Neural cell (in vitro differentiated cells): Measurements from ENCODE around the gene MICALL1. TPM values are rescaled to one million over a fixed set of nuclear protein-coding genes. Genes with fewer than 3 reads are reported as not detected.

Experiments
- H2AFZ ChIP-seq: fragments of 200-600, 300-800 bp; sonication (generic), shearing (Covaris generic); 2 replicates; pipeline ENCODE4 v1.6.0; 2014; ENCODE audit warnings: low read depth, mild to moderate bottlenecking, antibody characterized with exemption, low read length, moderate library complexity
- H3F3A ChIP-seq: fragments of 200-600 bp; shearing (Covaris generic); 2 replicates; pipeline ENCODE4 v1.6.1; 2016; ENCODE audit warnings: mild to moderate bottlenecking, moderate library complexity, mixed read lengths, antibody characterized with exemption, low read length; ENCODE audit not compliant: insufficient read depth, poor library complexity, severe bottlenecking
- H3K27ac ChIP-seq: fragments of 200-600, 300-800 bp; sonication (generic), shearing (Covaris generic); 2 replicates; pipeline ENCODE4 v1.5.1; 2014; ENCODE audit warnings: mild to moderate bottlenecking, low read length, moderate library complexity
- H3K27me3 ChIP-seq: fragments of 300-800, 200-600 bp; sonication (generic), shearing (Covaris generic); 2 replicates; pipeline ENCODE4 v1.6.0; 2014; ENCODE audit warnings: mild to moderate bottlenecking, low read depth, low read length, moderate library complexity; ENCODE audit not compliant: insufficient read depth
- H3K36me3 ChIP-seq: fragments of 300-800, 200-600 bp; sonication (generic), shearing (Covaris generic); 2 replicates; pipeline ENCODE4 v1.5.1; 2014; ENCODE audit warnings: mild to moderate bottlenecking, antibody characterized with exemption, low read length, moderate library complexity; ENCODE audit not compliant: insufficient read depth
- H3K4me2 ChIP-seq: fragments of 300-800, 200-600 bp; sonication (generic), shearing (Covaris generic); 2 replicates; pipeline ENCODE4 v1.6.0; 2014; ENCODE audit warnings: mild to moderate bottlenecking, low read length
- H3K4me3 ChIP-seq: fragments of 300-800, 200-600 bp; sonication (generic), shearing (Covaris generic); 2 replicates; pipeline ENCODE4 v1.5.1; 2014; ENCODE audit warnings: mild to moderate bottlenecking, low read length, moderate library complexity
- H3K79me2 ChIP-seq: fragments of 200-600 bp; shearing (Covaris generic); replicated peaks from 2 replicates; pipeline ENCODE4 v1.6.0; 2014; ENCODE audit warnings: mild to moderate bottlenecking, low read length, moderate library complexity; ENCODE audit not compliant: insufficient read depth
- H3K9ac ChIP-seq: fragments of 300-800, 200-600 bp; sonication (generic), shearing (Covaris generic); 2 replicates; pipeline ENCODE4 v1.6.1; 2016; ENCODE audit warnings: mild to moderate bottlenecking, low read length, mixed read lengths
- H3K9me2 ChIP-seq: fragments of 200-600 bp; shearing (Covaris generic); 2 replicates; pipeline ENCODE4 v1.6.1; 2016; ENCODE audit warnings: mild to moderate bottlenecking, low read length, mixed read lengths; ENCODE audit not compliant: insufficient read depth
- H3K9me3 ChIP-seq: fragments of 200-600, 300-800 bp; sonication (generic), shearing (Covaris generic); 2 replicates; pipeline ENCODE4 v1.6.1; 2016; ENCODE audit warnings: mild to moderate bottlenecking, mixed run types, low read length, moderate library complexity, mixed read lengths
- H4K20me1 ChIP-seq: fragments of 200-600 bp; shearing (Covaris generic); 2 replicates; pipeline ENCODE4 v1.6.1; 2016; ENCODE audit warnings: mild to moderate bottlenecking, mixed run types; ENCODE audit not compliant: insufficient read depth
- CTCF ChIP-seq: fragments of 450-650 bp; IDR thresholded peaks from 2 replicates; pipeline ENCODE4 v1.5.1; 2014; ENCODE audit warnings: antibody characterized with exemption, mild to moderate bottlenecking, moderate library complexity; ENCODE audit not compliant: poor library complexity, severe bottlenecking
- EP300 ChIP-seq: fragments of 450-650 bp; conservative IDR thresholded peaks from 2 replicates; pipeline ENCODE4 v1.6.1; 2014; ENCODE audit warnings: antibody characterized with exemption, mild to moderate bottlenecking, moderate library complexity; ENCODE audit not compliant: poor library complexity, severe bottlenecking
- EZH2 ChIP-seq: fragments of 200-600, 300-800 bp; shearing (Covaris generic), sonication (generic); IDR thresholded peaks from 2 replicates; pipeline ENCODE4 v1.6.1; 2014; ENCODE audit warnings: antibody characterized with exemption, low read length, borderline replicate concordance, mild to moderate bottlenecking; ENCODE audit not compliant: insufficient read depth, poor library complexity, severe bottlenecking
- MXI1 ChIP-seq: fragments of 450-650 bp; conservative IDR thresholded peaks from 2 replicates; pipeline ENCODE4 v1.6.1; 2014; ENCODE audit warnings: antibody characterized with exemption, mild to moderate bottlenecking; ENCODE audit not compliant: poor library complexity, severe bottlenecking
- POLR2AphosphoS5 ChIP-seq: IDR thresholded peaks from 2 replicates; pipeline ENCODE4 v1.6.1; 2012
- RAD21 ChIP-seq: fragments of 450-650 bp; conservative IDR thresholded peaks from 2 replicates; pipeline ENCODE4 v1.6.1; 2014; ENCODE audit warnings: antibody characterized with exemption, mild to moderate bottlenecking, moderate library complexity
- SMC3 ChIP-seq: fragments of 450-650 bp; conservative IDR thresholded peaks from 2 replicates; pipeline ENCODE4 v1.6.1; 2014; ENCODE audit warnings: antibody characterized with exemption, mild to moderate bottlenecking, moderate library complexity; ENCODE audit not compliant: poor library complexity
- TAF1 ChIP-seq: IDR thresholded peaks from 2 replicates; pipeline ENCODE4 v1.6.1; 2012; ENCODE audit warnings: low read depth
- polyA plus RNA-seq: library from polyadenylated mRNA; depleted of rRNA; stranded (reverse); fragments of >200 nt; gene quantifications from 2 replicates; pipeline ENCODE4 v1.2.3, GENCODE V29; 2014
- TF ChIP-seq, protein P1 (sequence below): IDR thresholded peaks from 2 replicates; pipeline ENCODE4 v1.6.1; 2012; ENCODE audit warnings: borderline replicate concordance

The MICALL1 gene
- polyA plus RNA-seq, 1 donor from 2014 or later: 11.4 TPM

DNA sequence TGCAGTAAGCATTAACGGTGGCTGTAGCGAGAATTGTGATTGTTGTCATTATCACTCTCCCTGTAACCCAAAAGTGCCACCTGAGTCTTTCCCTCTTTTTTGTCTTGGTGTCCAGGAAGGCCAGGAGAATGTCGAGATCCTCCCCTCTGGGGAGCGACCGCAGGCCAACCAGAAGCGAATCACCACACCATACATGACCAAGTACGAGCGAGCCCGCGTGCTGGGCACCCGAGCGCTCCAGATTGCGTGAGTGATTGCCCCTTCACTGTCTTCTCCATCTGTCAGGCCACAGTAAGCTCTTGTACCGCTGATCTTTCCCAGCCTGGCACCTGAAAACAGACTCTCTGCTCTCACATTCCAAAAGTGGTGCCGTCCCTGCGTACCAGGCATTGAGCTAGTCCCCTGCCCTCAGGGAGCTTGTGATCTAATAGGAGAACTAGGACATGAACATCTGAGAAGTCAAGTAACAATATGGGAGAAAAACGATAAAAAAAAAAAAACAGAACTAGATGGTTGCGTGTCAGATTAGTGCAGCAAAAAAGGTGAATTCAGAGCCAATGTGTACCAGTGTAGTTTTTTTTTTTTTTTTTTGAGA, 53.2 kb downstream of the MICALL1 start:
- Histone ChIP-seq H3K27me3 (no peaks in the 10 kb centered on the region), H4K20me1 (no peaks in the 10 kb centered on the region), H2AFZ (no peak overlapping the region), H3F3A (no peaks in the 10 kb centered on the region), H3K4me3 (no peak overlapping the region), H3K27ac (no peak overlapping the region), H3K4me2 (no peak overlapping the region), H3K9me3 (no peaks in the 10 kb centered on the region), H3K9me2 (no peaks in the 10 kb centered on the region), H3K36me3 (peaks cover 10% of the 10 kb centered on the region), H3K9ac (no peak overlapping the region), H3K79me2 (peaks cover 8% of the 10 kb centered on the region)
- TF ChIP-seq CTCF: no peak
- no peak for TF ChIP-seq SMC3
- TF ChIP-seq, protein P1, sequence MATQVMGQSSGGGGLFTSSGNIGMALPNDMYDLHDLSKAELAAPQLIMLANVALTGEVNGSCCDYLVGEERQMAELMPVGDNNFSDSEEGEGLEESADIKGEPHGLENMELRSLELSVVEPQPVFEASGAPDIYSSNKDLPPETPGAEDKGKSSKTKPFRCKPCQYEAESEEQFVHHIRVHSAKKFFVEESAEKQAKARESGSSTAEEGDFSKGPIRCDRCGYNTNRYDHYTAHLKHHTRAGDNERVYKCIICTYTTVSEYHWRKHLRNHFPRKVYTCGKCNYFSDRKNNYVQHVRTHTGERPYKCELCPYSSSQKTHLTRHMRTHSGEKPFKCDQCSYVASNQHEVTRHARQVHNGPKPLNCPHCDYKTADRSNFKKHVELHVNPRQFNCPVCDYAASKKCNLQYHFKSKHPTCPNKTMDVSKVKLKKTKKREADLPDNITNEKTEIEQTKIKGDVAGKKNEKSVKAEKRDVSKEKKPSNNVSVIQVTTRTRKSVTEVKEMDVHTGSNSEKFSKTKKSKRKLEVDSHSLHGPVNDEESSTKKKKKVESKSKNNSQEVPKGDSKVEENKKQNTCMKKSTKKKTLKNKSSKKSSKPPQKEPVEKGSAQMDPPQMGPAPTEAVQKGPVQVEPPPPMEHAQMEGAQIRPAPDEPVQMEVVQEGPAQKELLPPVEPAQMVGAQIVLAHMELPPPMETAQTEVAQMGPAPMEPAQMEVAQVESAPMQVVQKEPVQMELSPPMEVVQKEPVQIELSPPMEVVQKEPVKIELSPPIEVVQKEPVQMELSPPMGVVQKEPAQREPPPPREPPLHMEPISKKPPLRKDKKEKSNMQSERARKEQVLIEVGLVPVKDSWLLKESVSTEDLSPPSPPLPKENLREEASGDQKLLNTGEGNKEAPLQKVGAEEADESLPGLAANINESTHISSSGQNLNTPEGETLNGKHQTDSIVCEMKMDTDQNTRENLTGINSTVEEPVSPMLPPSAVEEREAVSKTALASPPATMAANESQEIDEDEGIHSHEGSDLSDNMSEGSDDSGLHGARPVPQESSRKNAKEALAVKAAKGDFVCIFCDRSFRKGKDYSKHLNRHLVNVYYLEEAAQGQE: no peak
- no peak for TF ChIP-seq RAD21
- no peak for TF ChIP-seq POLR2AphosphoS5
- no peak for TF ChIP-seq TAF1
- TF ChIP-seq MXI1: no peak
- no peak for TF ChIP-seq EP300
- TF ChIP-seq EZH2: no peak

- Histone ChIP-seq H3F3A (no peaks in the 10 kb centered on the region), H3K27me3 (no peaks in the 10 kb centered on the region), H3K36me3 (peaks cover 10% of the 10 kb centered on the region)
Measured at GRCh38 chr22:37961062-37961461, 55.0 kb downstream of the MICALL1 start.

More at GRCh38 chr22:37961062-37961461, 55.0 kb downstream of the MICALL1 start:
- no peak for TF ChIP-seq MXI1
- TF ChIP-seq CTCF: no peak
- no peak for TF ChIP-seq TAF1
- TF ChIP-seq EP300: no peak
- no peak for TF ChIP-seq POLR2AphosphoS5
- TF ChIP-seq, protein P1: no peak
- TF ChIP-seq RAD21: no peak
- no peak for TF ChIP-seq SMC3
- no peak for TF ChIP-seq EZH2
- Histone ChIP-seq H3K9me2 (no peaks in the 10 kb centered on the region), H4K20me1 (no peaks in the 10 kb centered on the region), H3K27ac (no peak overlapping the region), H3K4me3 (no peak overlapping the region), H3K4me2 (no peak overlapping the region), H3K9me3 (no peaks in the 10 kb centered on the region), H3K9ac (no peak overlapping the region), H2AFZ (no peak overlapping the region), H3K79me2 (peaks cover 5% of the 10 kb centered on the region)
